AG04450 (cell line): Measurements from ENCODE around the gene SAE1. TPM values are rescaled to one million over a fixed set of nuclear protein-coding genes. Genes with fewer than 3 reads are reported as not detected.

Experiments
- CTCF ChIA-PET: fragments of 300-600, 350-600 bp; formaldehyde crosslinking; extraction: SDS; loops from one replicate; lab custom pipeline; 2022; ENCODE audit warnings: antibody characterized with exemption, inconsistent platforms; lab: Charles Lee
- POLR2A ChIA-PET: fragments of 350-600 bp; formaldehyde crosslinking; extraction: SDS; loops from one replicate; lab custom pipeline; 2021; ENCODE audit warnings: antibody characterized with exemption, inconsistent platforms; lab: Yijun Ruan, JAX
- DNase-seq: peaks from one replicate; pipeline ENCODE4 v3.0.0-alpha.2; 2011; ENCODE audit warnings: low read depth, low spot score
- H3K27ac ChIP-seq: one replicate; pipeline ENCODE4 v1.5.1; 2012; ENCODE audit warnings: low read depth, low read length, control low read depth
- H3K27me3 ChIP-seq: one replicate; pipeline ENCODE4 v1.6.0; 2012; ENCODE audit warnings: low read length; ENCODE audit not compliant: control insufficient read depth, insufficient read depth
- H3K4me3 ChIP-seq: 2 replicates; pipeline ENCODE4 v1.5.1; 2011; ENCODE audit warnings: mild to moderate bottlenecking, low read depth, low read length, control low read depth
- H3K9me3 ChIP-seq: 2 replicates; pipeline ENCODE4 v1.5.1; 2012; ENCODE audit warnings: low read length; ENCODE audit not compliant: control insufficient read depth, insufficient read depth
- CTCF ChIP-seq: IDR thresholded peaks from 2 replicates; pipeline ENCODE4 v1.5.1; 2011; ENCODE audit warnings: low read depth, low read length, control low read depth, inconsistent platforms
- polyA plus RNA-seq: library from polyadenylated mRNA; depleted of rRNA; stranded (reverse); fragments of >200 nt; gene quantifications from 2 replicates; pipeline ENCODE4 v1.2.3, GENCODE V29; 2011

Gene SAE1
- polyA plus RNA-seq, 1 experiment = 165 TPM

GRCh38 chr19:47107953-47108746 is 22.5 kb upstream of the SAE1 start:
- Histone ChIP-seq H3K27me3 (no peaks in the 10 kb centered on the region), H3K9me3 (no peaks in the 10 kb centered on the region; the same call in 1 of the 2 replicates), H3K27ac (peak overlapping the region; percentile 52), H3K4me3 (no peak overlapping the region; the same call in 1 of the 2 replicates)
- DNase-seq = no peak
- ChIA-PET CTCF (interaction anchor here (0.6 to 0.8 kb wide), 2 partner anchors 9 to 103 kb away, joined by 3 to 7 read pairs; no protein-coding TSS in a partner anchor), POLR2A (no interaction called here)
- no peak for TF ChIP-seq CTCF

GRCh38 chr19:47109177-47109540 is 21.5 kb upstream of the SAE1 start:
- peak overlapping the region; percentile 10; the same call in 1 of the 2 replicates for H3K4me3 ChIP-seq
- no peaks in the 10 kb centered on the region; the same call in 1 of the 2 replicates for H3K9me3 ChIP-seq
- no peak for DNase-seq
- H3K27me3 ChIP-seq = no peaks in the 10 kb centered on the region
- no peak overlapping the region for H3K27ac ChIP-seq
- CTCF ChIA-PET = interaction anchor here (0.8 kb wide), 1 partner anchor 96 kb away, joined by 3 read pairs; no protein-coding TSS in a partner anchor
- TF ChIP-seq CTCF = no peak
- POLR2A ChIA-PET = no interaction called here

GRCh38 chr19:47109541-47110375 is 20.9 kb upstream of the SAE1 start:
- H3K27ac ChIP-seq = no peak overlapping the region
- H3K27me3 ChIP-seq = no peaks in the 10 kb centered on the region
- H3K9me3 ChIP-seq = no peaks in the 10 kb centered on the region; the same call in 1 of the 2 replicates
- H3K4me3 ChIP-seq = peak overlapping the region; percentile 96
- no peak for TF ChIP-seq CTCF
- no peak for DNase-seq
- CTCF ChIA-PET = interaction anchor here (0.8 kb wide), 1 partner anchor 97 kb away, joined by 3 read pairs; no protein-coding TSS in a partner anchor
- POLR2A ChIA-PET = no interaction called here

DNA sequence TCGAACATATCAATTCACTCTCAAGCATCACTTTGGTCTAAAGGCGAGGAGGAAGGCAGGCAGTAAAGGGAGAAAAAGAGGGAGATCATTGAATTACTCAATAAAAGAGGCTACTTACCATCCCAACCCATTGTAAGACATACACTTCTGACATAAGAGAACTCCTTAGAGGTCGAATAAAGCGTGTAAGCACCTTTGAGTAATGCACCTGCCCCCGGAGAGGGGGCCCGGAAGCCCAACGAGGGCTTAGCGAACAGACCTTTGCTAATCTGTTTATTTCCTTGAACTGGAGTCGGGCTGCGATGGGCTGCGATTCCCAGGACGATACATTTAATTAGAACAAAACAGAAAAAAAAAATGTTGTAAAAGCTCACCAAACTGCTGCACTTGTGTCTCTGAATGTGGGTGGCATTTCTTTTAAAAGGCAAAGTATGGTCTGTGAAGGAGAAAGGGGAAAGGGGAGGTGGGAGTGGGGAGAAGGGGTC is 20.1 kb upstream of the SAE1 start:
- no peaks in the 10 kb centered on the region for H3K27me3 ChIP-seq
- TF ChIP-seq CTCF = no peak
- CTCF ChIA-PET = interaction anchor here (0.6 kb wide), 1 partner anchor 13 kb away, joined by 3 read pairs; no protein-coding TSS in a partner anchor
- peak overlapping the region; percentile 96 for H3K4me3 ChIP-seq
- POLR2A ChIA-PET = interaction anchor here (0.6 kb wide), 1 partner anchor 490 kb away, joined by 3 read pairs; no protein-coding TSS in a partner anchor
- H3K27ac ChIP-seq = peak overlapping the region; percentile 100
- H3K9me3 ChIP-seq = no peaks in the 10 kb centered on the region; the same call in 1 of the 2 replicates
- no peak for DNase-seq
